Measurements from ENCODE around the gene SETBP1.

SETBP1 gene

DNA sequence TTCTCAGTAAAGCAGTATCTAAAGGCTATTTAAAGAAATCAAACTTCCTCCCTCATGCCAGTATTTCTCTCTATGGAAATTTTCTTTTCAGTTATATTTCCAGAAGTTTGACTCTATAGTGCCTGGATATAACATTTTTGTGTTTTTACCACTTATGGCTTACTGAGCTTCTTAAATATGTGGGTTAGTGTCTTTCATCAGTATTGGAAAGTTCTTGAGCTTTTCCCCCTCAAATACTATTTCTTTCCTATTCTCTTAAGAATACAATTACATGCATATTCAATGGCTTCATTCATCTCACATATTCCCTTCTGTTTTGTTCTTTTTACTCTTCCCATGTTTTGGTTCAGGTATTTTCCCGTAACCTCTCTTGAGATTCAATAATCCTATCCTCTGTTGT, 432.0 kb downstream of the SETBP1 start:
- DNase-seq (ENCODE audit: low spot score), result no peak

DNA sequence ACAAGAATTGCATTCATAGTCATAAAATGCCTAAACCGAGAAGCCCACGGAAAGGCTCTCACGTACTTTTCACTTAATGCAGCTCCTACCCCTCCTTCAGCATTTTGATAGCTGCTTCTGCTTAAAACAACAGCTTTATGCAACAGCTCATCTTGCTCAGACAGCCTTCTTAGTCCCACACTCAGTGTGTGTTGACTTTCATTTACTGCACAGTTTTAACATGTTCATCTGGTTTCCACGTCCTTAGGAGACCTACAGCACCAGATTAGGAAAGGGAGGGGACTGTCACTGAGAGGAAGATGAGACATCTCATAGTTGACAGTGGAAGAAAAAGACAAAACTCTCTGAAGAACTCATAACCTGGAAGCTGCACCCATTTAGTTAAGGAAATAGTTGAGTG, 435.4 kb downstream of the SETBP1 start:
- DNase-seq (ENCODE audit: low spot score), result no peak

All from CD4-positive, alpha-beta T cell treated with Interleukin-6 at 100 ng/mL for 8 hours (primary cell).